ENCODE data around the gene CACNA1E.

CACNA1E gene

DNA sequence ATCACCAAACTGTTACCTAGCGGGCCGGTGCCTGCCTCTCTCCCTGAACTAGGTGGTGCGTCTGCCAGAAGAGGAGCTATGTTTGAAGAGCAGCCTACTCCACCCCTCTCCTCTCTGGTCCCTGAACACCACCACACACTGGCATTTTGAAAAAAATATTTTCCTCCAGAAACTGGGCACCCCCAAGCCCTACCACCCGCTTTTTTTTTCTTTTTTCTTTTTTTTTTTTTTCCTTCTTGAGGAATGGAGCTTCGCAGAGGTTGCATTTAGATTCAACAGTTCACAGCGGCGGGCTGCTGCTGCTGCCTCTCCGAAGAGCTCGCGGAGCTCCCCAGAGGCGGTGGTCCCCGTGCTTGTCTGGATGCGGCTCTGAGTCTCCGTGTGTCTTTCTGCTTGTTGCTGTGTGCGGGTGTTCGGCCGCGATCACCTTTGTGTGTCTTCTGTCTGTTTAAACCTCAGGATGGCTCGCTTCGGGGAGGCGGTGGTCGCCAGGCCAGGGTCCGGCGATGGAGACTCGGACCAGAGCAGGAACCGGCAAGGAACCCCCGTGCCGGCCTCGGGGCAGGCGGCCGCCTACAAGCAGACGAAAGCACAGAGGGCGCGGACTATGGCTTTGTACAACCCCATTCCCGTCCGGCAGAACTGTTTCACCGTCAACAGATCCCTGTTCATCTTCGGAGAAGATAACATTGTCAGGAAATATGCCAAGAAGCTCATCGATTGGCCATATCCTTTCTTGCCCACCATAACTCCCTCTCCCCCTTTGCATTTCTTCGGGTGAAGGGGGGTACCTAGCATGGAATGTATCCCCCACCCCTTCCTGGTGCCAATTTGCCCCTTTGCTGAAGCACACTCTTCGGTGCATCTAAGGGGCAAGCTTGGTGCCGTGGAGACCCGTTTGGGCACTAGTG, at the start of gene CACNA1E:
CACNA1E (plus strand) TSS at position 233 of the 911 bp plus-strand sequence; CDS start at position 461, 228 bp downstream.
- no peak for DNase-seq (ENCODE audit: low spot score)

DNA sequence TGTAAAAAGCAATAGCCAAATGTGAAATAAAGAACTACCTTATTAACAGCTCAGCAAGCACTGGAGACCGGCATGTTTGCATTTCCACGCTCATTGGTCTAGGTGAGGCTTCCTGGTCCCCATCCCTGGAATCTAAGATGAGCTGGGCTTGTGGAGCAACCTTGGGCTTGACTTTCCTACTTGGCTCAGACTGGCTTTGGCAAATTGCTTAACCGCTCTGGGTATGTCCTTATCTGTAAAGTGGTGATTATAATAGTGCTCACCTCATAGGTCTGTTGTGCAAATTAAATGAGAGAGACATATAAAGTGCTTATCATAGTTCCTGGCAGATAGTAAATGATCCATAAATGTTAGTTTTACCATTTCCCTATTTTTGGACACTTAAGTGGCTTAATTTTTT, 49.4 kb upstream of the CACNA1E start:
- no peak for DNase-seq (ENCODE audit: low spot score)

DNA sequence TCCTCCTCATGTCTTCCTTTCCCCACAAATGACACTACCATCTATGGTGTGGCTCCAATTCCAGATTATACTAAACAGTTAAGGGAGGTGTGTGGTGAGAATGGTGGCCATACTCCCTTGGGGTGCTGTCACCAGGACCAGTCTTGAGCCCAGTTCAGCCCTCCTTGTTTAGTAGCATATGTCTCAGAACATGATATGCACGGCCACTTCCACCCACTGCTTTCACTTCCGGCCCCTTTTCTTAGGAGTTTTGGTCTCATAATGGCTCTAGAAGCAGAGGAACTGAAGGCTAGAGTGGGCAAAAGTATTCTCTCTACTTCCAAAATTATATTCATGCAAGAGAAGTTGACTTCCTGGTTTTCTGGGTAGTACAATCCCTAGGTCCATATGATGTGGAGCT, 45.3 kb upstream of the CACNA1E start:
- no peak for DNase-seq (ENCODE audit: low spot score)

DNA sequence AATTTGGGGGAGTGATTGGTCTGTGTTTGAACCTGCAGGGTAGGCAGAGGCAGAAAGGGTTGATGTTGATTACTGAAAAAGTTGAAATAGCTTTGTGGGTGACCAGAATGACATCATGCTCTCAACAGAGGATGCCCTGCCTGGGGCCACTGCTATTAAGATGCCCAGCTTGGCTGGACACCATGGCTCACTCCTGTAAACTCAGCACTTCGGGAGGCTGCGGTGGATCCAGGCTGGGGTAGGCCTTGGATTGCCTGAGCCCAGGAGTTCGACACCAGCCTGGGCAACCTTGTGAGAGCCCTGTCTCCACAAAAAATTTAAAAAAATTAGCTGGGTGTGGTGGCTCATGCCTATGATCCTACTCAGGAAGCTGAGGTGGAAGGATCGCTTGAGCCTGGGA, 42.8 kb upstream of the CACNA1E start:
- no peak for DNase-seq (ENCODE audit: low spot score)

DNA sequence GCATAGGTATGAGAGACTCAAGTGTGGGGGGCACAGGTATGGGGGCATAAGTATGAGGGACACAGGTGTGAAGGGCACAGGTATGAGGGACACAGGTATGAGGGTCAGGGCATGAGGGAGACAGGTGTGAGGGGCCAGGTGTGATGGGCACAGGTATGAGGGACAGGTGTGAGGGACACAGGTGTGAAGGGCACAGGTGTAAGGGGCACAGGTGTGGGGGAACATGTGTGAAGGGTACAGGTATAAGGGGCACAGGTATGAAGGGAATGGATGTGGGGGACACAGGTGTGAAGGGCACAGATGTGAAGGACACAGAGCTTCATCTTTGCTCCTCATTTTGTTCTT, 41.2 kb upstream of the CACNA1E start:
- DNase-seq (ENCODE audit: low spot score) = no peak

DNA sequence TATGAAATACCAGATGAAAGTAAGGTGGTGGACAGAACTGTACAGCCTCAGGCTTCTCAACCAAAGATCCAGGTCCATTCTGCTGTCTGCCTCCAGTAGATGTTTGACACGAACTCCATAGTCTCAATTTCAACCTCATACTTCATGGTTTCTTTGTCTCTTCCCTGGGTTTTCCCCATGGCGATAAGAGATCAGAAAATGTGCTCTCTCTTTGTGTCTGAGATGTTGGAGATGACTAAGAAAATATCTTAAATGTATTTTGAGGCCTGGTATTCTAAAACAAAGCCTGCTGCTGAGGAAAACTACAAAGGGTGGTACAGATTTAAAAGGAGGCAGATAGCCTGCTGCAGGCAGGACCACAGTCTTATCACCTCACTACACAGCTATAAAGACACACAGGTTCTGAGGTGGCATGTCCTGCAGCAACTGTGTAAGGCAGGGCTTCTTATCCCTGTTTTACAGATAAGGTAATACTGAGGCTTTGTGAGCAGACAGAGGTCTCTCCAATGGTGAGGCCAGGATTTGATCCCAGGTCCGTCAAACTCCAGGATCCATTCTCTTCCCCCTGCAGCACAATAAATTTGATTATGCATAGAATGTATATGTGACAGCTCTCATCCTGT, 40.0 kb upstream of the CACNA1E start:
- no peak for DNase-seq (ENCODE audit: low spot score)

DNA sequence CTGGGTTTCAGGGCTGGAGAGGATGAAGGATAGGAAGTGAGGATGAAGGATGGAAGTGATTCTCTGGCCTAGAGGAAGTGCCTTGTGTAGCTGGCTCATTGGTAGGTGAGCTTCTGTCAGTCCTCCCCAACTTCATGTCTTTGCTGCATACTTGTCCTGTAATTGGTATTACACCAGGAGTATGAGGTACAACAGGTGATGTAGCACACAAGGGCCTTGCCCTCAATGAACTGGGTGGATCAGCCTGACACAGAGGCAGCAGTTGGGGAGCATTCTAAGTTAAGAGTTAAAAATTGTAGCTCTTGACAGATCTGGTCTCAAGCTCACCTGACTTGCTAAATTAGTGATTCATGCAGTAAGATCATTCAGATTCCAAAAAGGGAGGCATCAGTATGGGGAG, 37.9 kb upstream of the CACNA1E start:
- DNase-seq (ENCODE audit: low spot score) = no peak

DNA sequence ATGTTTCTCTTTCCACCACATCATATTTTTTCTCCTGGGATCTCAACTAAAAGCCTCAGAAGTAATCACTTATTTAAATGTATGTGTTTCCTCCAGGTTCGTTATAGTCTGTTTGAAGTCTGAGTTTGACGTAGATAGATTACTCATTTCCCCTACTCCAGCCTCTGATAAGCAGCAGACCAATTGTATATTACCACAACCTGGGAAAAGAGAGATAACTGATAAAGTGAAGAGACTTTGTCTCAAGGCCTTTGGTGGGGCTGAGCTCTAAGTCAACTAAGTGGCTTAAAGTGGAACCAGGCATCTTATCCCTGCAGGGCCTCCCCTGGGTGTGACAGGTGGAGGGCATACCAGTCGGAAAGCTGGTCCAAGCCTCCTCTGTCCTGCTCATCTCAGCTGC, 34.9 kb upstream of the CACNA1E start:
- DNase-seq (ENCODE audit: low spot score) = no peak

DNA sequence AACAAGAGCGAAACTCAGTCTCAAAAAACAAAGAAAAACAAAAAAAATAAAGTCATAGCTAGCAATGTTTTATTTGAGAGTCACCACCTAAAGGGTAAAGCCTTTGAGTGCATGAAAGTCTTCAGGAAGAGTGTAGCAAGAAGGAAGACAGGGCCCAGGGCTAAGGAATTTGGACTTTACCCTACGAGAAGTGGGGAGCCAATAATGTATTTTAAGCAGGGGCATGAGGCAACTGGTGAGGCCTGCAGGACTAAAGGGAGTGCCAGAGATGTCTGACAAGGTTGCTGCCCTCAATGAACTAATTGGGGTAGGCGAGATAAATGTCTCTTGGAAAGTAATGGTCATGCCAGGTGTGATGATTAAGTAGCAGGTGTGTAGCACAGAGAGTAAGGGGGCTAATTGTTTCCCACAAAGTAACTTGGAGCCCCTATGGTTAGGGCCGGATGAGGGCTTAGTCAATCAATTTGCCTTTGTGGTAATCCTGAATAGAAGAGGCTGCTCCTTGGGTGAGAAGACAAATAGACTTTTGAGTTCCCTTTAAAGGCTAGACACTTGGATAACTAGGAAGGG, 31.6 kb upstream of the CACNA1E start:
- DNase-seq (ENCODE audit: low spot score) = no peak

DNA sequence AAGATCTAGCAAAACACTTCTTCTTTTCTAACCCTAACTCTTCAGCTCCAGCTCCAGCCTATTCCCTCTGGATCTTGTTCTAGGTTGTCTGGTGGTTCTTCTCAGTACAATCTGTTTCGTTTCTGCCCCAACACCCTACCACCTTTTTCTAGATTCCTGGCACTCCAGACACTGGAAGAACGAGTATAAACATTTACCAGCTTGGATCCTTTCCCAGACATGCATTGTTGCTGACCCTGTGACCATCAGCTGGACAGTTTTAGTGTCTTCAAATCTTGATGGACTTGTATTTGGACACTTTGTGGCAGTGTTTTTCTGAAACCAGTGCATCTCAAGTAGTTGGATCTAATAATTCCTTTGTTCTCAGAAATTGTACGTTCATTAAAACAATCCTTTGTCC, 30.6 kb upstream of the CACNA1E start:
- no peak for DNase-seq (ENCODE audit: low spot score)

DNA sequence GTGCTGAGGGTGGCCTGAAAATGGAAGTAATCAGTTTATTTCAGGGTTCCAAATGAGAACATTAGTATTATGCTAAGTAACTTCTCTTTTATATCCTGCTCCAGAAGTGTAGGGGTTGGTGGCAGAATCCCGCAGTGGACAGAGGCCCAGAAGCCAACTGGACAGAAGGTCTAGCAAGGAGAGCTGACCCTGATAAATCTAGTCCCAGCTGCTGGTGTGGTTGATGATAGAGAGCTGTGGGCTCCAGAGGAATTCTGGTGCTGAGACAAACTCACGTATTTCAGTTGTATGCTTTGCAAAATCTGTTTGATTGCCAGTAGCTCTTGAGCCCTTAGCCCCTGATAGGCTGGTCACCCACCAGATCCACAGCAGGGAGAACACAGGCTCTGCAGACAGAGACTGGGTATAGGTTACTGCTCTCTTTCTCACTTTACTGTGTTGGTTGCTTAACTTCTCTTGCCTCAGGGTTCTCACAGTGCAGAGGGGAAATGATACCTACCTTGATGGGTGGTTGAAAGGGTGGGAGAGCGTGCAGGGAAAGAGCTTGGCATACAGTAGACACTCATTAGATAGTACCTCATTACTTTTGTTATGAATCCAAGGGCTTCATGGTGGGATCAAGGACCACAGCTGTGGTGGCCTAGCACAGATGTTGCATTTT, 29.6 kb upstream of the CACNA1E start:
- no peak for DNase-seq (ENCODE audit: low spot score)

DNA sequence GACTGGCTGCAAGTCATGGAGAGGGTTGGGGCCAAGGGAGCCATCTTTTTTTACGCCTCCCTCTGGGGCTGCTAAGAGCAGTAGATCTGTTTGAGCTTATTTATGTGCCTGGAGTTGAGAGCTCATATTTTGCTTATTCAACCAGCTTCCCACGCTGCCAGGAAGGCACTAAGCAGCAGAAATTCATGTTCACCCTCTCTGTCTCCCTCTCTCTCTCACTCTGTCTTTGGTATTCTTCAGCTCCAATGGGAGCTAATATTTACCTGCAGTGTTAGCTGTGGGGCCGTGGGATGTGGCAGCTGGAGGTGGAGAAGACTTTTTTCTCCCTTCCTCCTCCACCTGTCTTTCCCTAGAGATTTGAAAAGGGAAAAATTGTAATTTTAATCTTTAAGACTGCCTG, 26.8 kb upstream of the CACNA1E start:
- DNase-seq (ENCODE audit: low spot score) = no peak

DNA sequence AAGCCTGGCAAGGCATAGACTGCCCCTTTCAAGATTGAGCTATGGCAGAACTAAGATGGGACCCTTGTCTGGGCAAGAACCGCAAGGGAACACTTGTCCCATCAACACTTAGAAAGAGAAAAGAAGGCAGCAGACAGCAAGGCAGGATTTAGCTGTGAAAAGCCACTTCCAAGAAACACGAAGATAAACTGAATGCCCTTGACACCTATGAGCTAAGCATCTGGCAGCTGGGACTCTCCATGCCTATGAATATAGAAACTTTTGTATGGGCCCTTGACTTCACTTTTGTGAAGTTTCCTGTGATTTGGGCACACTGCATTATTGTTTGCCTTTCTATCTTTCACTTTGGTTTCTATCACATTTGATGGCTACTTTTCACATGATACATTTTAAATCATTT, 24.9 kb upstream of the CACNA1E start:
- DNase-seq (ENCODE audit: low spot score) = no peak

DNA sequence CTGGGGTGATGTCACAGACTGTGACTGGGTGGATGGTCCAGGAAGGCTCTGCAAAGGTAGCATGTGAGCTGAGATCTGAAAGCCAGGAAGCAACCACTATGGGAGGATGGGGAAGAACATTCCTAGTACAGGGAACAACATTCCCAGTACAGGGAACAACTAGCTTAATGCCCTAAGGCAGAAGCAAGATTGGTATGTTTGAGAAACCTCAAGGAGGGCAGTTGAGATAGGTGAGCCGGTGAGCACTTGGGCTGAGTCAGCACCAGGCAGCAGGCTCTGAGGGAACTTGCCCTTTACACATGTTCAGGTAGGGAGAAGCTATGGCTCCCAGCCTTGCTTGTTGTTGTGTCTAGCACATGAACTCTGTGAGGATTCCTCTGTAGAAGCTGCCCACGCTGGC, 24.2 kb upstream of the CACNA1E start:
- DNase-seq (ENCODE audit: low spot score) = no peak

DNA sequence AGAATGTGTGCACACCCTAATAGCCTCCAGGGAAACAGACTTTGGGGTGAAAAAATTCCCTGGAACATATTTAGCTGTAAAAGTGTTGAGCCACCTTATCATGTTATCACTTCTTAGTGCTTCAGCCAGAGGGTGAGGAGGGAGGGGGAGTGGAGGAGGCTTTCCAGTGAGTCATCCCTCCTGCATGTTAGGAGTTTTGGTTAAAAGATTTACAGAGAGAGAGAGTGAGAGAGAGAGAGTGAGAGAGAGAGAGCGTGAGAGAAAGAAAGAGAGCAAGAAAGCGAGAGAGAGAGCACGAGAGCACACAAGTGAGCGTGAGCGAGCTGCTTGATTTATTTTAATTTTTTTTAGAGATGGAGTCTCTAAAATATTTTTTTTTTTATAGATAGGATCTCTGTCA, 13.5 kb upstream of the CACNA1E start:
- no peak for DNase-seq (ENCODE audit: low spot score)

DNA sequence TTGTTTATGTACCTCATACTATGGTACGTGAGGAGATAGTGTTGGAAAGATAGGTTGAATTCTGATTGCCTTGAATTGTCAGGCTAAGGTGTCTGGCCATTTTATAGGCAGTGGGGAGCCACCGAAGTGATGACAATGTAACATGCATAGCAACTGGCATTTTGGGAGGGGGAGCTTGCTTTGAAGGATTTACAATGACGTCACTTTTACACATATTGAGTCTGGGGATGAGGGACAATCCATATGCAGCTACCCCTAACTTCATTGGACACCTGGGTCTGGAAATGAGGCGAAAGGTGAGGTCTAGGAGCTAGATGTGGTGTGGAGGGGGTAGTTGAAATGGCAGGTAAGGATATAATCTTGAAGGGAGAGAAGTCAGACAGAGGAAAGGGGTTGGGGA, 7.7 kb upstream of the CACNA1E start:
- DNase-seq (ENCODE audit: low spot score) = no peak

DNA sequence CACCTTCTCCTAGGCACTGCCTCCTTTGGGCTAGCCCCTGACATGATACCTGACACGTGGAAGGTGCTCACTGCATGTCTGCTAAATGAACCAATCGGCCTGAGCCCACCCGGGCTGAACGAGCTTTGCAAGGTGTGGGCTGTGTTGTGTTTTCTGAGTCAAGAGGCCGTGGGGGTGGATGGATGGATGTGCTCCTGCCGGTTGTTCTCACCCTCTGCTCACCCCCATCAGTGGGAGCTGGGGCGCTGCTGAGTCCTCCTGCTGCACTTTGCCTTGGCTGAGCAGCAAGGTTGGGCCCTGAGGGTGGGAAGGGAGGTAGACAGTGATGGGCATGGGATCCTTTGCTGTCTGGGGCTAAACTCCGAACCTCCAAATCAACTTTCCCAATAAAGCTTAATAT, 6.7 kb upstream of the CACNA1E start:
- no peak for DNase-seq (ENCODE audit: low spot score)

DNA sequence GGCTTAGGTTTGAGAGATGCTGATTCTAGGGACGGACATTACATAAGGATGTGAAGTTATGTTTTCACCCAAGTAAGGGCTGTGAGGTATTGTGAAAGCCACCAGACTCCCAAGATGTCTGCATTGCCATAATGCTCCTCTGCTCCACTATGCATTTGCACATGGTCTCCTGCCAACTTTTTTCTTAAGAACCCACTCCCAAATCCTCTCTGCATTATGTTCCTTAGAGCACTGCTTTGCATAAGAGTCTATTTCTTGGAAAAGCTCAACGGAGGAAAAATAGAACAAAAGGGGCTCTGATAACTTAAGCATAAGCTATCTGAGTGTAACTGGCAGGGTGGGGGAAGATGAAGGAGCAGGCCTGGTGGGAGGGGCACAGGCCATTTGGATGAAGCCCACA, 5.0 kb upstream of the CACNA1E start:
- no peak for DNase-seq (ENCODE audit: low spot score)

DNA sequence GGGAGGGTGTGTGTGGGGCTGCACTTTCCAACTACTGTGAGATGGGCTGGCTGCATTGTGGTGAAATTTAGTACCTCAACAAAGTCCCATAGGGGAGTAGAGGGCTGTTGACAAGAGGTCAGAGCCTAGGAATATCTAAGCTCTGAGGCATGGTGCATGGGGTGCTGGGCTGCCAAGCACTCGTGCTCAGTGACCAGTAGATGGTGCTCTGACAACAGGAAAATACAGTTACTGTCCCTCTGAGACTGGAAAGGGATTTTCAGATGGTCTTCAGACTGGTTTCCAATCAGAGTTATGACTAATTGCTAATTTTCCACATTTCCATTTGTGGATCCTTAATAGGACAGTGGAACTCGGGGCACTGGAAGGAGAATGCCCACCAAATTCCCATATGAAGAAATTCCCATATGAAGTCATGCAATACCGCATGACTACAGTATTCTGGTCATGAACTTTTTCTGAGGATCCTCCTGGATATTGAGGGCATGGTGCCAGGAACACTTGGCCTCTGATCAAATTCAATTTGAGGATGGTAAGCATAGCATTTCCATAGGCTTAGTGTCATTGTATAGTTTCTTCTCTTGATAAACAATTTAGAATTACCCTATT, 4.1 kb upstream of the CACNA1E start:
- peak; percentile 73 for DNase-seq (ENCODE audit: low spot score)

DNA sequence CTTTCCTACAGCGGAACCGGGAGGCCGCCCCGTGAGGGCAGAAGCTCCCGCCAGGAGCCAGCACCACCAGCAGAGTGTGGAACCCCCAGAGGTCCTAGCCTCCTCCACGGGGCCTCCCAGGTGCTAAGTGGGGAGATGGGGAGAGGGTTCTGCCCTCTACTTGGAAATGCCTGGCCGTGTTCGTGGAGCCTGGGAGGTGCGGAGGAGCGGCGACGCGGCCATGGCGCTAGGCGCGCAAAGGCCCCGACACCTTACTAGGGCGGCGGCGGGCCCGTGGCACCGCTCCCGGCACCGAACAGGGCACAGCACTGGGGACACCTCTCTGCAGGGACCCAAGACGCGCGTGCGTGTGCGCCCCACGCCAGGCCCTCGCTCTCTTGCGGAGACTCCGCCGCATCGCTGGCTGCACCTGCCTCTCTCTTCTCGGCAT, 1.3 kb upstream of the CACNA1E start:
- no peak for DNase-seq (ENCODE audit: low spot score)

DNA sequence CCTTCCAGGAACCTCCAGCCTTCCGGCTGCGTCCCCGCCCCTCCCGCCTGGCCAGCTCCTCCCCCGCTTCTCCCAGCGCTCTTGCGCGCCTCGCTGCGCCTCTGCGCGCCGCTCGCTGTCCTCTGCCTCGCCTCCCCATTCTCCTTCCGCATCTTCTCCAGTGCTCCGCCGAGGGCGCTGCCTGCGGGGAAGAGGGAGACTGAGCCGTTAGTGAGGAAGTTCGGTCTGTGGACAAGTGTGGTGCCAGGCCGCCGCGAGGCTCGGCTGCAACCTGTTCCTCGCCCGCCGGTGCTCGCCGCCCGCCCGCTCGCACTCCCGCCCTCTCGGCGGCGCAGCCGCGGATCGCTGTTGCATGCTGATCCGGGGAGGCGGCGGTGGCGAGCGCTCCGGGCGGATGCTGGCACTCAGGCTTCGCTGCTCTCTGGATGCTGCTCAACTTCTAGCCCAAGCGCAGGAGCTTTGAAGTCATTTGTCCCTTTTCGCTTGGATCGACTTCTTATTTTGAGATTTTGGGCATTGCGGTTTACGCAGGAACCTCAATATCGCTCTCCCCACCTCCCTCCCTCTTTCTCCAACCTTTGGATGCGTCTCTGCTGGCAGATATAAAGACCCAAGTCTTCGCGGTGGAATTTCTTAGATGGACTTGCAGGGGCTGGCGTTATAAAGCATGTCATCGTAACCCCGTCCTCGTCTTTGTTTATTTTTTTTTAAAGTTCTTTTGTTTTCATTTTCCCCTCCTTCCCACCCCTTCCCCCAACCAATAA, 614 bp upstream of the CACNA1E start:
- no peak for DNase-seq (ENCODE audit: low spot score)

DNA sequence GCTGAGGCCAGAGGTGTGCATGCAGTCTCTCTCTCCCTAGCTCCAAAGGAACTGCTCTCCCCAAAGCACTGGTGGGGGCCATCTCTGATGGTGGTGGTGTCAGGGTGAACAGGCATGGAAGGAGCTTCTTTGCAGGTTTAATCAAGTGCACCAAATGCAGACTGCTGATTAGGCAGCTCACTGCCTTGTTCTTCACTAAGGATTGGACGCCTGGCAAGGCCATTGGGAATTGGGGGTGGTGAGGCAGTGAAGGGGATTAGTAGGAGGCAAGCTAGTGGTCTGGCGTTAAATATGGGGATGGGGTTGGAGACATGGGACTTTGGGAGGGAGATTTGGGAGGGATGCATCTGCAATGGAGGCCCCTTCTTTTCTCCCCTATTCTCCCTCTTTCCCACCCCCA, 1.5 kb downstream of the CACNA1E start:
- DNase-seq (ENCODE audit: low spot score) = no peak
